ENCODE results near the gene SNORC. TPM values are rescaled to one million over a fixed set of nuclear protein-coding genes. Genes with fewer than 3 reads are reported as not detected.
A peak's percentile ranks its signal among the peaks of the same experiment; 100 is the strongest.

SNORC gene
- total RNA-seq, 1 donor from 2014 or later = not detected

DNA sequence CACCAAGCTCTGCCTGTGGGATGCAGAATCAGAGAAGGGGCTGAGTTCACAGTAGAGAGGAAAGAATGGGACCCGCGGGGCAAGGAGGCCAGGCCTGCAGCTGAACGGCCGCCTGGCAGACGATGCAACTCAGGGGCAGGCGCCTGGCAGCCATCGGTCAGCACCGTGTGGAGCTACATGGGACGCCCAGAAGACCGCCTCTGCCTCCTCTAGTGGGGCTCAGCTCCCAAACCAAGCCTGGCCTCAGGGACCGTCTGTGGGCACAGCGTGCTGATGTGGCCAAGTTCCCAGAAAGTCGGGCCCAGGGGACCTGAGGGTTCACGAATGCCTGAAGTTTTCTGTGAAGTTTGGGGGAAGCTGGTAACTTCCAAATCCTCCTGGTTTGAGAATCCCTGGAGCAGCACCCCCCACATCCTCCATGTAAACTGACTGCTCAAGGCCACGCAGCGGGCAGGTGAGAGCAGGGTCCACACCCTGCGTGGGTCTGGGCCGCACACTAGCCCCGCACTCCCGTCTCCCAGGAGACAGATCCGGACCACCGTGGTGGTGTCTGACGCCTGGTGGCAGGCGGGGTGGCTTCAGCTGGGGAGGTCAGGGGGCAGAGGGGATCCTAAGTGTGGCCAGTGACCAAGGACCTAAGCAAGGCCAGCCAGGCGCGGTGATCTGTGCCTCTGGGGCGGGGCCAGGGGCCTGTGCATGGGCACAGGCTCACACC, 14.6 kb downstream of the SNORC start:
- intact Hi-C loops (cut with DNase I) = no loop called here
- TF ChIP-seq, protein P1, sequence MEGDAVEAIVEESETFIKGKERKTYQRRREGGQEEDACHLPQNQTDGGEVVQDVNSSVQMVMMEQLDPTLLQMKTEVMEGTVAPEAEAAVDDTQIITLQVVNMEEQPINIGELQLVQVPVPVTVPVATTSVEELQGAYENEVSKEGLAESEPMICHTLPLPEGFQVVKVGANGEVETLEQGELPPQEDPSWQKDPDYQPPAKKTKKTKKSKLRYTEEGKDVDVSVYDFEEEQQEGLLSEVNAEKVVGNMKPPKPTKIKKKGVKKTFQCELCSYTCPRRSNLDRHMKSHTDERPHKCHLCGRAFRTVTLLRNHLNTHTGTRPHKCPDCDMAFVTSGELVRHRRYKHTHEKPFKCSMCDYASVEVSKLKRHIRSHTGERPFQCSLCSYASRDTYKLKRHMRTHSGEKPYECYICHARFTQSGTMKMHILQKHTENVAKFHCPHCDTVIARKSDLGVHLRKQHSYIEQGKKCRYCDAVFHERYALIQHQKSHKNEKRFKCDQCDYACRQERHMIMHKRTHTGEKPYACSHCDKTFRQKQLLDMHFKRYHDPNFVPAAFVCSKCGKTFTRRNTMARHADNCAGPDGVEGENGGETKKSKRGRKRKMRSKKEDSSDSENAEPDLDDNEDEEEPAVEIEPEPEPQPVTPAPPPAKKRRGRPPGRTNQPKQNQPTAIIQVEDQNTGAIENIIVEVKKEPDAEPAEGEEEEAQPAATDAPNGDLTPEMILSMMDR (IDR thresholded peaks at IDR 0.05) = no peak
- H3K27ac ChIP-seq = no peak overlapping the region
- H3K27me3 ChIP-seq = no peaks in the 10 kb centered on the region
- no peaks in the 10 kb centered on the region for H3K9me3 ChIP-seq
- no peak for DNase-seq (ENCODE audit: low spot score in 2 of 2)
- H3K4me1 ChIP-seq = no peaks in the 10 kb centered on the region
- no peak overlapping the region for H3K4me3 ChIP-seq
- no peaks in the 10 kb centered on the region for H3K36me3 ChIP-seq

DNA sequence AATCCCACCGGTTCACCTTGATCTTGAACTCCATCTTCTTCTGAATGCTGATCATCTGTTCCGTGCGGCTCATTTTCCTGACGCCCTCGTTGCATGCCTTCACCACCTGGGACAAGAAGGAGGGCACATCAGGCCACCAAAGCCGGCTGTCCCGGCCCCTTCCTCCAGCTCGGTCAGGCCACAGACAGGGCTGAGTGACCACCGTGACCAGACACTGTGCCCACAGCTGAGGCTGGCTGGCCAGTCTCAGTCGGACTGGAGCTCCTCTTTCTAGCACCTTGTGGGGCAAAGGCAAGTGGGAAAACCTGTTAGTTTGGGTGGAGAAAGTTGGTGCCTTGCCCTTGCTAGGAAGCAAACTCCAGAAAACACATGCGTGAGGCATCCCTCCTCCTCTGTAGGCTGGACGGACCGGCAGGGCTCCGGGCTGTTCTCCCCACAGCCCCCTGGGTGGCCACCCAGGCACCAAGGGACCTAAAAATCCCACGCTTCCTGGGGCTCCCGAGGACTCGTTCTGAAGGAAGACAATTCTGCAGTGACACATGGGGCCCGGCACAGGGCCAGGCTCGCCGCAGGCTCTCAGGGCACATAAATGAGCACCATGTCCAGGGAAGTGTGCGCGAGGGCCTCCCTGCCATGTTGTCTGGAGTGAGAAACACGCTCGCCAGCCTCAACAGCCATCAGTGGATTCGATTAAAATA, 15.3 kb downstream of the SNORC start:
- no peak for DNase-seq (ENCODE audit: low spot score in 2 of 2)
- H3K4me1 ChIP-seq = no peaks in the 10 kb centered on the region
- TF ChIP-seq, protein P1 (IDR thresholded peaks at IDR 0.05) = no peak
- H3K4me3 ChIP-seq = no peak overlapping the region
- H3K9me3 ChIP-seq = no peaks in the 10 kb centered on the region
- no peak overlapping the region for H3K27ac ChIP-seq
- H3K27me3 ChIP-seq = no peaks in the 10 kb centered on the region
- H3K36me3 ChIP-seq = no peaks in the 10 kb centered on the region
- intact Hi-C loops (cut with DNase I) = no loop called here

DNA sequence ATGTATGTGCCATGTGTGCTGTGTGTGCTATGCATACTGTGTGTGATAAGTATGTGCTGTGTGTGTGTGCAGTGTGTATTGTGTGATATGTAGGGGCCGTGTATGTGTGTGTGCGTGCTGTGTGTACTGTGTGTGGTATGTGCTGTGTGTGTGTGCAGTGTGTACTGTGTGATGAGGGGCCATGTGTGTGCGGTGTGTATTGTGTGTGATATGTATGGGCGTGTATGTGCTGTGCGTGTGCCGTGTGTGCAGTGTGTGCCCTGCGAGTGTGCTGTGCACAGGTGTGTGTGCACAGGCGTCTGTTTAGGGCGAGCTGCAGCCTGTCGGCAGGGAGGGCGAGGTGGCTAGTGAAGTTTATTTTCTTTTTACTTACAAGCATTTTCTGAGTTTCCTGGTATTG, 16.1 kb downstream of the SNORC start:
- DNase-seq (ENCODE audit: low spot score in 2 of 2) = peak in 1 of 2 donors; percentile 44
- TF ChIP-seq, protein P1 (IDR thresholded peaks at IDR 0.05) = no peak
- Histone ChIP-seq H3K4me3 (no peak overlapping the region), H3K9me3 (no peaks in the 10 kb centered on the region), H3K36me3 (no peaks in the 10 kb centered on the region), H3K27ac (no peak overlapping the region), H3K4me1 (no peaks in the 10 kb centered on the region), H3K27me3 (no peaks in the 10 kb centered on the region)
- intact Hi-C loops (cut with DNase I) = no loop called here

DNA sequence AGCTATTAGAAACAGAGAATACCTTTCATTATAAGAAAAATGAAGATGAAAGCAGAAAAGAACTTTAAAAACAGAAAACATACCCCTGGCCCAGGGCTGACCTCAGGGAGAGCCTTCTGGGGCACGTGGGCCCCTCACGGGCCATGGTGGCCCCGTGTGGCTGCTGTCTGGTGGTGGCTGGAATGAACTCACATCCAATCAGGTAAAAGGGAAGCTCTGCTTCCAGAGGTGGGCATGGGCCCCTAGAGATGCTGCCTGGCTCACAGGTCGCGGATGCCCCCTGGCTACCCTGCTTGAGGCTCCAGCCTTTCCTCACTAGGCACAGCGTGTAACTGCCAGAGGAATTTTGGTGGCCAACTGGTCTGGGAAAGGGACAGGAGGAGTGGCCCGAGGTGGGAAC, 16.6 kb downstream of the SNORC start:
- intact Hi-C loops (cut with DNase I) = no loop called here
- Histone ChIP-seq H3K27ac (no peak overlapping the region), H3K4me3 (no peak overlapping the region), H3K4me1 (no peaks in the 10 kb centered on the region), H3K9me3 (no peaks in the 10 kb centered on the region), H3K27me3 (no peaks in the 10 kb centered on the region), H3K36me3 (no peaks in the 10 kb centered on the region)
- TF ChIP-seq, protein P1 (IDR thresholded peaks at IDR 0.05) = no peak
- DNase-seq (ENCODE audit: low spot score in 2 of 2) = peak in 1 of 2 donors; percentile 42

DNA sequence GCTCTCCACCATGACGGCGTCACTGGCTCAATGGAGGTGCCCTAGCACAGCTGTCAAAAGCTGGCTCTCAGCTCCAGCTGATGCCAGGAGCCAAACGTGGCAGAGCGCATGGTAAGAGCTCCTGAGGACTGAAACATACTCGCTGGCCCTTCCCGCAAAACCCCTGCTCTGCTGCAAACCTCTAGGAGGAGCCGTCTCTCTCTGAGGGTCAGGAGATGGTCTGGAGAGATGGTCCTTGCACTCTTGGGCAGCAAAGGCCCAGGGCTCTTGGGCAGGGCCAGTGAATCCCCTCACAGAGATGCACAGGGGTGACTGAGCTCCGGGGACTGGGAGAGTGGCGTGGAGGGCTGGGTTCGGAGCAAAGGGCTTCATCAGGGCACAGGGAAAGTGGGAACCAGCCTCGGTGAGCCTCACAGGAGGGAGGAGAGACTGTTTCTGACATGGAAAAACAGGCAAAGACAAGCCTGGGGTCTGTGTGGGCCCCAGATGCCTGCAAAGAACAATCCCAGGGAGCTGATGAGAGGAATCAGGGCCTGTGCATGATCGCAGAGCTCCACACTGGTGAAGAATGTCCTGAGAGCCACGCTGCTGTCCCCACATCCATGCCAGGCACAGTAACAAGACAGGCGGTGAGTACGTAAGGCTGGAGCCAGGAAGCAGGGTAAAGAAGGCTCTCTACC, 17.2 kb downstream of the SNORC start:
- no peaks in the 10 kb centered on the region for H3K9me3 ChIP-seq
- no peaks in the 10 kb centered on the region for H3K27me3 ChIP-seq
- H3K27ac ChIP-seq = no peak overlapping the region
- no peaks in the 10 kb centered on the region for H3K36me3 ChIP-seq
- intact Hi-C loops (cut with DNase I) = no loop called here
- no peak overlapping the region for H3K4me3 ChIP-seq
- no peaks in the 10 kb centered on the region for H3K4me1 ChIP-seq
- DNase-seq (ENCODE audit: low spot score in 2 of 2) = peak in 1 of 2 donors; percentile 43
- TF ChIP-seq, protein P1 (IDR thresholded peaks at IDR 0.05) = no peak

Measured in ascending aorta (tissue), 2 donors.